Measurements from ENCODE around the gene PI4KA. TPM values are rescaled to one million over a fixed set of nuclear protein-coding genes. Genes with fewer than 3 reads are reported as not detected.

PI4KA gene
- total RNA-seq, 4 donors from 2014 or later: 69.8 to 115 (median 82.3) TPM

DNA sequence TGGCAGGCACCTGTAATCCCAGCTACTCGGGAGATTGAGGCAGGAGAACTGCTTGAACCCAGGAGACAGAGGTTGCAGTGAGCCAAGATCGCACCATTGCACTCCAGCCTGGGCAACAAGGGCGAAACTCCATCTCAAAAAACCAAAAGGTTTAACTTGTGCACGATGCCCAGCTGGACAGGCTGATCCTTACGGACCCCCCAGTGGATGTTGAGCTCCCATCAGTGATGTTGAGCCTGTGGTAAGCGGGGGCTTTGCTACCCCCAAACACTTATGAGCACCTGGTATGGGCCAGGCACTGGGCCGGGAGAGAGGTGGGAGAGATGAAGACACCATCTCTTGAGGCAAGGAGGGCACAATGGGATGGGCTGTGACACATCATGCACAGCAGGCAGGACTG is 92.1 kb downstream of the PI4KA start:
- Histone ChIP-seq H3K4me1 (no peaks in the 10 kb centered on the region), H3K4me3 (no peak overlapping the region), H3K27ac (replicated peaks in 1 of 4) (no peak overlapping the region), H3K9me3 (no peaks in the 10 kb centered on the region), H3K36me3 (peaks cover 42 to 67% (median 58%) of the 10 kb centered on the region in 4 donors), H3K27me3 (no peaks in the 10 kb centered on the region)
- intact Hi-C loops (cut with DNase I): no loop called here
- TF ChIP-seq POLR2AphosphoS5 (IDR thresholded peaks at IDR 0.05) (no peak), EP300 (IDR thresholded peaks at IDR 0.05) (no peak), POLR2A (IDR thresholded peaks at IDR 0.05; ENCODE audit: low read depth) (no peak)
- 95% methylated on average over 7 of the region's 7 CpGs for WGBS
- DNase-seq (ENCODE audit: extremely low spot score): no peak

DNA sequence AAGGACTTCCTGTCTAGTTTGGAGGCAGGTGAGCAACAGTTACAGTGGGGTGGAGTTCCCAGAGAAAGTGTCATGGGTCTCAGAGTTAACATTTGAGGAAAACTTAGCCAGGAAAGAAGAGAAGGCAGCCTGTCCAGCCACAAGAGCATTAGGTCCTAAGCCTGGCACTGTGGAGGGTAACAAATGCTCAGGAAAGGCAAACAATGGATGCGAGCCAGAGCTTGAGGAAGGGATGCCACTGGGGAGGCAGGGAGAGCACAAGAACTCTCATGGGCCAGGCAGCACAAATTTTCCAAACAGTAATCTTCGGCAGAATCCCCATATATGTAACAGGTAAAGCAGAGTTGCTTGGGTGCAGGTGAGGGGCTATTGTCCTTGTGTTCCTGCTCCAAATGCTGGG is 92.7 kb downstream of the PI4KA start:
- no peak for DNase-seq (ENCODE audit: extremely low spot score)
- intact Hi-C loops (cut with DNase I): no loop called here
- Histone ChIP-seq H3K9me3 (no peaks in the 10 kb centered on the region), H3K27me3 (no peaks in the 10 kb centered on the region), H3K4me1 (no peaks in the 10 kb centered on the region), H3K27ac (replicated peaks in 1 of 4) (no peak overlapping the region), H3K36me3 (peaks cover 44 to 73% (median 63%) of the 10 kb centered on the region in 4 donors), H3K4me3 (no peak overlapping the region)
- 85% methylated on average over 2 of the region's 2 CpGs for WGBS
- TF ChIP-seq POLR2A (IDR thresholded peaks at IDR 0.05; ENCODE audit: low read depth) (no peak), EP300 (IDR thresholded peaks at IDR 0.05) (no peak), POLR2AphosphoS5 (IDR thresholded peaks at IDR 0.05) (no peak)
- TF ChIP-seq, protein P1, sequence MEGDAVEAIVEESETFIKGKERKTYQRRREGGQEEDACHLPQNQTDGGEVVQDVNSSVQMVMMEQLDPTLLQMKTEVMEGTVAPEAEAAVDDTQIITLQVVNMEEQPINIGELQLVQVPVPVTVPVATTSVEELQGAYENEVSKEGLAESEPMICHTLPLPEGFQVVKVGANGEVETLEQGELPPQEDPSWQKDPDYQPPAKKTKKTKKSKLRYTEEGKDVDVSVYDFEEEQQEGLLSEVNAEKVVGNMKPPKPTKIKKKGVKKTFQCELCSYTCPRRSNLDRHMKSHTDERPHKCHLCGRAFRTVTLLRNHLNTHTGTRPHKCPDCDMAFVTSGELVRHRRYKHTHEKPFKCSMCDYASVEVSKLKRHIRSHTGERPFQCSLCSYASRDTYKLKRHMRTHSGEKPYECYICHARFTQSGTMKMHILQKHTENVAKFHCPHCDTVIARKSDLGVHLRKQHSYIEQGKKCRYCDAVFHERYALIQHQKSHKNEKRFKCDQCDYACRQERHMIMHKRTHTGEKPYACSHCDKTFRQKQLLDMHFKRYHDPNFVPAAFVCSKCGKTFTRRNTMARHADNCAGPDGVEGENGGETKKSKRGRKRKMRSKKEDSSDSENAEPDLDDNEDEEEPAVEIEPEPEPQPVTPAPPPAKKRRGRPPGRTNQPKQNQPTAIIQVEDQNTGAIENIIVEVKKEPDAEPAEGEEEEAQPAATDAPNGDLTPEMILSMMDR (IDR thresholded peaks at IDR 0.05): no peak

DNA sequence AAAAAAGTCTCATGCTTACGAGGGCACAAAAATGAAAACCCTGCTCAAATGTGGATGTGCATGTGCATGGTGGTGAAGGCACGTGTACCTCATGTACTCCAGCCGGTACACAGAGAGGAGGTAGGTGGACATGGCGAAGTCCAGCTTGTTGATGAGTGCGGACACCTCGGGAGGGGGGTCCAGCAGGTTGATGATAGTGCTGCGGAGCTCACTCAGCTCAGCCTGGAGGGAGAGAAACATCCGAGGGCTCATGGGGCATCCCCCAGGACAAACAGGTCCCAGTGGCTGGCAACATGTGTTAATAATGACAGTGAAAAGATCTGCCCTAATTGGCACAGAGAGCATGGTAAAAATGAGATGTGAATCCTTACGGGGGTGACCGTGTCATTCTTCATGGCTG is 93.9 kb downstream of the PI4KA start:
- WGBS: 95% methylated on average over 10 of the region's 10 CpGs
- Histone ChIP-seq H3K4me1 (no peaks in the 10 kb centered on the region), H3K9me3 (no peaks in the 10 kb centered on the region), H3K27me3 (no peaks in the 10 kb centered on the region), H3K36me3 (peaks cover 46 to 78% (median 68%) of the 10 kb centered on the region in 4 donors), H3K27ac (replicated peaks in 1 of 4) (no peak overlapping the region), H3K4me3 (no peak overlapping the region)
- intact Hi-C loops (cut with DNase I): no loop called here
- TF ChIP-seq, protein P1 (IDR thresholded peaks at IDR 0.05): no peak
- no peak for TF ChIP-seq POLR2AphosphoS5 (IDR thresholded peaks at IDR 0.05)
- TF ChIP-seq EP300 (IDR thresholded peaks at IDR 0.05): no peak
- no peak for TF ChIP-seq POLR2A (IDR thresholded peaks at IDR 0.05; ENCODE audit: low read depth)
- no peak for DNase-seq (ENCODE audit: extremely low spot score)

DNA sequence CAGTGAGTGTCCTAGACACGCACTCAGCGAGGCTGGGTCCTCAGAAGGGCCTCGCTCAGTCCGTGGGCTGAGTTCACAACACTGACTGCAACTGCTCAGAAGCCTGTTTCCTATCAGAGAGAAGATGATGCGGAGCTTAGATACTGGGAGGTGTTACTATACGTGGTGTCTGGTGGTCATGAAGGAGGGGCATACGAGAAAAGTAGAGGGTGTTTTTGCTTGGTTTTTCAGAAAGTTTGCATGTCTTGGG is 94.2 kb downstream of the PI4KA start:
- peaks cover 46 to 78% (median 69%) of the 10 kb centered on the region in 4 donors for H3K36me3 ChIP-seq
- no peak overlapping the region for H3K4me3 ChIP-seq
- no peaks in the 10 kb centered on the region for H3K27me3 ChIP-seq
- TF ChIP-seq, protein P1 (IDR thresholded peaks at IDR 0.05): no peak
- TF ChIP-seq POLR2A (IDR thresholded peaks at IDR 0.05; ENCODE audit: low read depth) (no peak), POLR2AphosphoS5 (IDR thresholded peaks at IDR 0.05) (no peak), EP300 (IDR thresholded peaks at IDR 0.05) (no peak)
- no peak for DNase-seq (ENCODE audit: extremely low spot score)
- H3K4me1 ChIP-seq: no peaks in the 10 kb centered on the region
- no peak overlapping the region for H3K27ac ChIP-seq (replicated peaks in 1 of 4)
- intact Hi-C loops (cut with DNase I): no loop called here
- no peaks in the 10 kb centered on the region for H3K9me3 ChIP-seq
- 87% methylated on average over 7 of the region's 7 CpGs for WGBS

- no peak overlapping the region for H3K4me3 ChIP-seq
- no peak overlapping the region for H3K27ac ChIP-seq (replicated peaks in 1 of 4)
- intact Hi-C loops (cut with DNase I): no loop called here
- H3K36me3 ChIP-seq: peaks cover 46 to 76% (median 72%) of the 10 kb centered on the region in 4 donors
- no peaks in the 10 kb centered on the region for H3K27me3 ChIP-seq
- 76% methylated on average over 12 of the region's 13 CpGs for WGBS
- TF ChIP-seq, protein P1 (IDR thresholded peaks at IDR 0.05): no peak
- no peak for TF ChIP-seq EP300 (IDR thresholded peaks at IDR 0.05)
- TF ChIP-seq POLR2A (IDR thresholded peaks at IDR 0.05; ENCODE audit: low read depth): no peak
- no peak for TF ChIP-seq POLR2AphosphoS5 (IDR thresholded peaks at IDR 0.05)
- H3K4me1 ChIP-seq: no peaks in the 10 kb centered on the region
- H3K9me3 ChIP-seq: no peaks in the 10 kb centered on the region
- no peak for DNase-seq (ENCODE audit: extremely low spot score)
Measured at GRCh38 chr22:20763630-20764470, 94.8 kb downstream of the PI4KA start.

Data from esophagus muscularis mucosa (tissue), 4 donors.